Upper lobe of left lung (tissue), 6 donors: Measurements from ENCODE around the gene MPRIP. TPM values are rescaled to one million over a fixed set of nuclear protein-coding genes. Genes with fewer than 3 reads are reported as not detected.

Experiments used
- ATAC-seq, 2 donors: fragments of 200-7000 bp; cut with Tn5 transposase; one replicate each; pipeline ENCODE4 v1.9.1; 2022; ENCODE audit warnings: mild to moderate bottlenecking in 2 of 2, moderate library complexity in 2 of 2; ENCODE audit not compliant: low FRiP score in 2 of 2
- DNase-seq, 2 donors: peaks; one replicate each; pipeline ENCODE4 v3.0.0-alpha.2; 2019 to 2020
- H3K27ac ChIP-seq, 4 donors: fragments of 200-600 bp; sonication (generic); one replicate each; pipeline ENCODE4 v1.5.1; 2016 to 2019
- H3K27me3 ChIP-seq, 4 donors: fragments of 200-600 bp; sonication (generic); one replicate each; pipeline ENCODE4 v1.5.1; 2017 to 2019
- H3K36me3 ChIP-seq, 4 donors: fragments of 200-600 bp; sonication (generic); one replicate each; pipeline ENCODE4 v1.5.1; 2016 to 2019
- H3K4me1 ChIP-seq, 4 donors: fragments of 200-600 bp; sonication (generic); one replicate each; pipeline ENCODE4 v1.5.1; 2018 to 2019
- H3K4me3 ChIP-seq, 4 donors: fragments of 200-600 bp; sonication (generic); one replicate each; pipeline ENCODE4 v1.5.1; 2017 to 2019; ENCODE audit warnings: mild to moderate bottlenecking in 2 of 4, moderate library complexity in 1 of 4
- H3K9me3 ChIP-seq, 4 donors: fragments of 200-600 bp; sonication (generic); one replicate each; pipeline ENCODE4 v1.5.1; 2018 to 2019
- CTCF ChIP-seq, 6 experiments: fragments of 450-650 bp in 4 of 6; fragments of 200-600 bp in 2 of 6; sonication (generic) in 2 of 6; IDR thresholded peaks; one replicate each; pipeline ENCODE4 v1.5.1; 2016 to 2019; ENCODE audit warnings: antibody characterized with exemption in 6 of 6
- EP300 ChIP-seq, 4 donors: sonication (generic); formaldehyde crosslinking; IDR thresholded peaks; one replicate each; pipeline ENCODE4 v1.5.1; 2017; ENCODE audit warnings: antibody characterized with exemption in 4 of 4, control low read depth in 2 of 4
- POLR2A ChIP-seq, 4 donors: fragments of 450-650 bp; IDR thresholded peaks; one replicate each; pipeline ENCODE4 v1.5.1; 2016 to 2017; ENCODE audit warnings: antibody characterized with exemption in 4 of 4, mild to moderate bottlenecking in 2 of 4
- POLR2AphosphoS5 ChIP-seq, 2 donors: sonication (generic); formaldehyde crosslinking; IDR thresholded peaks; one replicate each; pipeline ENCODE4 v1.5.1; 2017; ENCODE audit warnings: antibody characterized with exemption in 2 of 2
- WGBS, 2 donors: methylation state at CpG; one replicate each; pipeline ENCODE4 v1.1.5; 2017 to 2018; 5-methylcytosine and 5-hydroxymethylcytosine counted together
- total RNA-seq, 6 donors: library from RNA; depleted of rRNA in 4 of 6; stranded (reverse); fragments of >200 nt in 4 of 6; gene quantifications; one replicate each; pipeline versions ENCODE4 v1.1.0 to v1.2.1, GENCODE V29; 2016 to 2021
- donor health status: DM: no; HTN: no; CAD: no; lungs with moderate emphysema.
- donor health status: DM: no; HTN: yes; CAD: no; lungs with severe emphysema.

MPRIP gene
- total RNA-seq, 6 donors from 2014 or later: 201 to 380 (median 285) TPM

- H3K9me3 ChIP-seq: no peaks in the 10 kb centered on the region
- peak in 3 of 6 experiments; percentile 16 to 26 (median 25) for TF ChIP-seq CTCF (IDR thresholded peaks at IDR 0.05)
- TF ChIP-seq EP300 (IDR thresholded peaks at IDR 0.05): no peak
- no peak overlapping the region for H3K27ac ChIP-seq
- WGBS, 2 donors: 88 to 89% methylated on average over 9 to 13 of the region's 14 CpGs
- no peaks in the 10 kb centered on the region for H3K27me3 ChIP-seq
- peaks cover 5 to 15% (median 11%) of the 10 kb centered on the region in 4 donors for H3K4me1 ChIP-seq
- H3K36me3 ChIP-seq: peaks cover 35 to 96% (median 76%) of the 10 kb centered on the region in 4 donors
- no peak overlapping the region for H3K4me3 ChIP-seq
- ATAC-seq (no peak), DNase-seq (no peak)
Measured at GRCh38 chr17:17146786-17147406, 104.6 kb downstream of the MPRIP start.

GRCh38 chr17:17147821-17148220 is 105.6 kb downstream of the MPRIP start:
- peaks cover 12 to 21% (median 18%) of the 10 kb centered on the region in 4 donors for H3K4me1 ChIP-seq
- WGBS, 2 donors: 88 to 91% methylated on average over 5 of the region's 5 CpGs
- no peak overlapping the region for H3K27ac ChIP-seq
- ATAC-seq (no peak), DNase-seq (no peak)
- no peaks in the 10 kb centered on the region for H3K27me3 ChIP-seq
- TF ChIP-seq POLR2AphosphoS5 (IDR thresholded peaks at IDR 0.05): no peak
- no peak for TF ChIP-seq POLR2A (IDR thresholded peaks at IDR 0.05)
- no peak for TF ChIP-seq EP300 (IDR thresholded peaks at IDR 0.05)
- no peak for TF ChIP-seq CTCF (IDR thresholded peaks at IDR 0.05)
- no peak overlapping the region for H3K4me3 ChIP-seq
- peaks cover 35 to 94% (median 72%) of the 10 kb centered on the region in 4 donors for H3K36me3 ChIP-seq
- H3K9me3 ChIP-seq: no peaks in the 10 kb centered on the region

GRCh38 chr17:17149520-17150447 is 107.5 kb downstream of the MPRIP start:
- no peak for TF ChIP-seq CTCF (IDR thresholded peaks at IDR 0.05)
- TF ChIP-seq POLR2A (IDR thresholded peaks at IDR 0.05): no peak
- TF ChIP-seq POLR2AphosphoS5 (IDR thresholded peaks at IDR 0.05): no peak
- no peak for TF ChIP-seq EP300 (IDR thresholded peaks at IDR 0.05)
- no peak overlapping the region for H3K4me3 ChIP-seq
- H3K4me1 ChIP-seq: peaks cover 12 to 21% (median 18%) of the 10 kb centered on the region in 4 donors
- H3K27ac ChIP-seq: peak overlapping the region in 2 of 4 donors; percentile 14 to 52
- H3K36me3 ChIP-seq: peaks cover 25 to 94% (median 71%) of the 10 kb centered on the region in 4 donors
- ATAC-seq (peak in 1 of 2 donors; percentile 21), DNase-seq (no peak)
- WGBS, 2 donors: 78 to 80% methylated on average over 9 of the region's 9 CpGs
- no peaks in the 10 kb centered on the region for H3K9me3 ChIP-seq
- H3K27me3 ChIP-seq: no peaks in the 10 kb centered on the region

- Histone ChIP-seq H3K4me3 (no peak overlapping the region), H3K9me3 (no peaks in the 10 kb centered on the region), H3K27ac (peak overlapping the region in 3 of 4 donors; percentile 14 to 76 (median 57)), H3K36me3 (peaks cover 28 to 94% (median 70%) of the 10 kb centered on the region in 4 donors), H3K4me1 (peaks cover 12 to 21% (median 18%) of the 10 kb centered on the region in 4 donors), H3K27me3 (no peaks in the 10 kb centered on the region)
- DNase-seq: no peak
- TF ChIP-seq EP300 (IDR thresholded peaks at IDR 0.05) (no peak), POLR2A (IDR thresholded peaks at IDR 0.05) (no peak), CTCF (IDR thresholded peaks at IDR 0.05) (no peak), POLR2AphosphoS5 (IDR thresholded peaks at IDR 0.05) (no peak)
- 80 to 84% methylated on average over 1 of the region's 1 CpG for WGBS, 2 donors
- ATAC-seq: peak in 1 of 2 donors; percentile 39
Measured at GRCh38 chr17:17150448-17150800, 108.2 kb downstream of the MPRIP start.
